K562 (cell line): Measurements from ENCODE around the gene DDX41. TPM values are rescaled to one million over a fixed set of nuclear protein-coding genes. Genes with fewer than 3 reads are reported as not detected.

ENCODE experiments used
- BCOR ChIP-seq: fragments of 450-650 bp; IDR thresholded peaks from 2 replicates; pipeline ENCODE4 v1.6.1; 2016
- BHLHE40 ChIP-seq: IDR thresholded peaks from 2 replicates; pipeline ENCODE4 v1.6.1; 2011; ENCODE audit warnings: low read length, improper control_type of control experiment
- CREM ChIP-seq: IDR thresholded peaks from 2 replicates; pipeline ENCODE4 v1.6.1; 2014; ENCODE audit warnings: antibody characterized with exemption, low read depth
- DACH1 ChIP-seq: fragments of 450-650 bp; IDR thresholded peaks from 2 replicates; pipeline ENCODE4 v1.6.1; 2018; ENCODE audit not compliant: partially characterized antibody
- EGR1 ChIP-seq: fragments of 450-650 bp; conservative IDR thresholded peaks from 2 replicates; pipeline ENCODE4 v1.6.1; 2017; ENCODE audit warnings: mild to moderate bottlenecking
- HNRNPUL1 ChIP-seq: fragments of 200-400 bp; formaldehyde crosslinking; IDR thresholded peaks from 2 replicates; pipeline ENCODE4 v1.6.1; 2017; ENCODE audit warnings: low read length
- JUND ChIP-seq, 2 experiments: IDR thresholded peaks; 2 replicates in 1 of 2; 3 replicates in 1 of 2; pipeline ENCODE4 v1.6.1; 2011; ENCODE audit warnings: borderline replicate concordance in 2 of 2, low read depth in 2 of 2, low read length in 2 of 2, improper control_type of control experiment in 1 of 2, missing biosample characterization in 1 of 2, missing genetic modification characterization in 1 of 2, missing genetic modification reagents in 1 of 2
- KDM4B ChIP-seq, 2 experiments: fragments of 450-650 bp in 1 of 2; sonication (generic) in 1 of 2; IDR thresholded peaks; 2 replicates each; pipeline ENCODE4 v1.6.1; 2016 to 2017; ENCODE audit warnings: borderline replicate concordance in 2 of 2, antibody characterized with exemption in 1 of 2, low read depth in 1 of 2, mild to moderate bottlenecking in 1 of 2
- KLF16 ChIP-seq: IDR thresholded peaks from 2 replicates; pipeline ENCODE4 v1.6.1; 2016; ENCODE audit warnings: antibody characterized with exemption
- MBD2 ChIP-seq: sonication (generic); IDR thresholded peaks from 2 replicates; pipeline ENCODE4 v1.6.1; 2016; ENCODE audit warnings: low read depth, borderline replicate concordance
- MTA2 ChIP-seq: fragments of 450-650 bp; IDR thresholded peaks from 2 replicates; pipeline ENCODE4 v1.6.1; 2016; ENCODE audit warnings: low read depth
- NCOA1 ChIP-seq: fragments of 450-650 bp; IDR thresholded peaks from 2 replicates; pipeline ENCODE4 v1.6.1; 2016; ENCODE audit warnings: low read depth
- PHB2 ChIP-seq: fragments of 450-650 bp; IDR thresholded peaks from 2 replicates; pipeline ENCODE4 v1.6.1; 2017; ENCODE audit warnings: low read depth
- PHF21A ChIP-seq: fragments of 450-650 bp; IDR thresholded peaks from 2 replicates; pipeline ENCODE4 v1.6.1; 2017; ENCODE audit warnings: low read depth, borderline replicate concordance
- PML ChIP-seq: IDR thresholded peaks from 2 replicates; pipeline ENCODE4 v1.6.1; 2012; ENCODE audit warnings: low read length, inconsistent platforms
- RNF2 ChIP-seq: sonication (generic); IDR thresholded peaks from 2 replicates; pipeline ENCODE4 v1.6.1; 2016
- SMAD1 ChIP-seq: fragments of 150-350 bp; IDR thresholded peaks from 2 replicates; pipeline ENCODE4 v1.6.1; 2014; ENCODE audit warnings: low read length, low read depth; ENCODE audit not compliant: partially characterized antibody
- SMARCA4 ChIP-seq: fragments of 450-650 bp; IDR thresholded peaks from 2 replicates; pipeline ENCODE4 v1.6.1; 2016
- STAT5A ChIP-seq: IDR thresholded peaks from 2 replicates; pipeline ENCODE4 v1.6.1; 2012; ENCODE audit warnings: low read length, inconsistent platforms, borderline replicate concordance
- TAF7 ChIP-seq: fragments of 450-650 bp; IDR thresholded peaks from 2 replicates; pipeline ENCODE4 v1.6.1; 2016; ENCODE audit warnings: missing genetic modification characterization, missing compliant biosample characterization
- TBL1XR1 ChIP-seq, 2 experiments: IDR thresholded peaks; 2 replicates each; pipeline ENCODE4 v1.6.1; 2012; ENCODE audit warnings: improper control_type of control experiment in 2 of 2, low read length in 2 of 2, mild to moderate bottlenecking in 1 of 2
- TRIM24 ChIP-seq, 2 experiments: fragments of 450-650 bp; IDR thresholded peaks; 2 replicates each; pipeline ENCODE4 v1.6.1; 2016
- ZBTB7A ChIP-seq: IDR thresholded peaks from 2 replicates; pipeline ENCODE4 v1.6.1; 2011; ENCODE audit warnings: low read depth, mild to moderate bottlenecking, low read length, moderate library complexity, borderline replicate concordance; ENCODE audit not compliant: control insufficient read depth
- ZNF398 ChIP-seq: fragments of 250-450 bp; sonication (Bioruptor Pico); IDR thresholded peaks from 2 replicates; pipeline ENCODE4 v1.8.0; 2021; ENCODE audit warnings: moderate library complexity, mild to moderate bottlenecking, inconsistent platforms
- polyA plus RNA-seq, 8 experiments: library from polyadenylated mRNA; depleted of rRNA in 4 of 8; stranded (reverse) in 5 of 8; unstranded in 3 of 8; fragments of >200 nt; fragmentation: Nextera tagmentation in 2 of 8; fragmentation: Illumina TruSeq in 1 of 8; extraction: Ambion mirVana in 2 of 8; extraction: Trizol in 1 of 8; gene quantifications; 2 replicates each; pipeline versions ENCODE4 v1.2.1 to v1.2.3, GENCODE V29; 2011 to 2014; ENCODE audit warnings: inconsistent platforms in 1 of 8, missing spikeins in 1 of 8
- total RNA-seq, 7 experiments: library from RNA; depleted of rRNA in 6 of 7; stranded (reverse); fragments of >200 nt in 6 of 7; fragmentation: Illumina TruSeq in 2 of 7; extraction: Trizol in 2 of 7; gene quantifications; 2 replicates each; pipeline versions ENCODE4 v1.2.1 to v1.2.3, GENCODE V29; 2011 to 2021; ENCODE audit warnings: low replicate concordance in 1 of 7
- TF ChIP-seq, protein P1 (sequence below): sonication (generic); formaldehyde crosslinking; IDR thresholded peaks from 2 replicates; pipeline ENCODE4 v1.8.0; 2022; ENCODE audit warnings: missing genetic modification reagents, mild to moderate bottlenecking, moderate library complexity, borderline replicate concordance
- TF ChIP-seq, protein P2 (sequence below), 2 experiments: fragments of 150-350 bp in 1 of 2; IDR thresholded peaks; 2 replicates each; pipeline ENCODE4 v1.6.1; 2012 to 2016; ENCODE audit warnings: low read depth in 2 of 2, low read length in 2 of 2, mild to moderate bottlenecking in 1 of 2, moderate library complexity in 1 of 2

Gene DDX41
- total and polyA plus RNA-seq, 9 of the 15 experiments (the other 6 are each of a cell fraction or from before 2014, with no cell fraction given) = 38.2 to 284 (median 116) TPM

- peak; percentile 61; the same call in 1 of the 2 replicates for TF ChIP-seq STAT5A
- TF ChIP-seq HNRNPUL1 = no peak
- TF ChIP-seq BCOR = no peak
- 0 out of 2 replicates have a peak, but pooled peaks have one; percentile 27 for TF ChIP-seq MBD2
- TF ChIP-seq PML = peak; percentile 30; the same call in 1 of the 2 replicates
- TF ChIP-seq, protein P1, sequence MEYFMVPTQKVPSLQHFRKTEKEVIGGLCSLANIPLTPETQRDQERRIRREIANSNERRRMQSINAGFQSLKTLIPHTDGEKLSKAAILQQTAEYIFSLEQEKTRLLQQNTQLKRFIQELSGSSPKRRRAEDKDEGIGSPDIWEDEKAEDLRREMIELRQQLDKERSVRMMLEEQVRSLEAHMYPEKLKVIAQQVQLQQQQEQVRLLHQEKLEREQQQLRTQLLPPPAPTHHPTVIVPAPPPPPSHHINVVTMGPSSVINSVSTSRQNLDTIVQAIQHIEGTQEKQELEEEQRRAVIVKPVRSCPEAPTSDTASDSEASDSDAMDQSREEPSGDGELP (CRISPR knock-in tag) = peak; percentile 80
- no peak for TF ChIP-seq PHF21A
- TF ChIP-seq EGR1 = peak; percentile 97
- TF ChIP-seq CREM = peak; percentile 49; the same call in 1 of the 2 replicates
- peak; percentile 24; the same call in 1 of the 2 replicates for TF ChIP-seq BHLHE40
- TF ChIP-seq NCOA1 = peak; percentile 47; the same call in 1 of the 2 replicates
- no peak for TF ChIP-seq SMAD1
- no peak for TF ChIP-seq ZNF398
- TF ChIP-seq KLF16 = peak; percentile 81
- TF ChIP-seq ZBTB7A = peak; percentile 94; the same call in 1 of the 2 replicates
- TF ChIP-seq TBL1XR1 (IDR thresholded peaks at IDR 0.05; ENCODE audit: low read length in 2 of 2) = no peak
- TF ChIP-seq MTA2 = peak; percentile 51; the same call in 1 of the 2 replicates
- no peak for TF ChIP-seq PHB2
- peak; percentile 63; the same call in 1 of the 2 replicates for TF ChIP-seq RNF2
- TF ChIP-seq, protein P2, sequence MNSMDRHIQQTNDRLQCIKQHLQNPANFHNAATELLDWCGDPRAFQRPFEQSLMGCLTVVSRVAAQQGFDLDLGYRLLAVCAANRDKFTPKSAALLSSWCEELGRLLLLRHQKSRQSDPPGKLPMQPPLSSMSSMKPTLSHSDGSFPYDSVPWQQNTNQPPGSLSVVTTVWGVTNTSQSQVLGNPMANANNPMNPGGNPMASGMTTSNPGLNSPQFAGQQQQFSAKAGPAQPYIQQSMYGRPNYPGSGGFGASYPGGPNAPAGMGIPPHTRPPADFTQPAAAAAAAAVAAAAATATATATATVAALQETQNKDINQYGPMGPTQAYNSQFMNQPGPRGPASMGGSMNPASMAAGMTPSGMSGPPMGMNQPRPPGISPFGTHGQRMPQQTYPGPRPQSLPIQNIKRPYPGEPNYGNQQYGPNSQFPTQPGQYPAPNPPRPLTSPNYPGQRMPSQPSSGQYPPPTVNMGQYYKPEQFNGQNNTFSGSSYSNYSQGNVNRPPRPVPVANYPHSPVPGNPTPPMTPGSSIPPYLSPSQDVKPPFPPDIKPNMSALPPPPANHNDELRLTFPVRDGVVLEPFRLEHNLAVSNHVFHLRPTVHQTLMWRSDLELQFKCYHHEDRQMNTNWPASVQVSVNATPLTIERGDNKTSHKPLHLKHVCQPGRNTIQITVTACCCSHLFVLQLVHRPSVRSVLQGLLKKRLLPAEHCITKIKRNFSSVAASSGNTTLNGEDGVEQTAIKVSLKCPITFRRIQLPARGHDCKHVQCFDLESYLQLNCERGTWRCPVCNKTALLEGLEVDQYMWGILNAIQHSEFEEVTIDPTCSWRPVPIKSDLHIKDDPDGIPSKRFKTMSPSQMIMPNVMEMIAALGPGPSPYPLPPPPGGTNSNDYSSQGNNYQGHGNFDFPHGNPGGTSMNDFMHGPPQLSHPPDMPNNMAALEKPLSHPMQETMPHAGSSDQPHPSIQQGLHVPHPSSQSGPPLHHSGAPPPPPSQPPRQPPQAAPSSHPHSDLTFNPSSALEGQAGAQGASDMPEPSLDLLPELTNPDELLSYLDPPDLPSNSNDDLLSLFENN (IDR thresholded peaks at IDR 0.05; ENCODE audit: low read depth in 2 of 2, low read length in 2 of 2) = 0 out of 4 replicates have a peak, but pooled peaks of 1 of the 2 experiments have one; percentile 54
- no peak for TF ChIP-seq JUND (IDR thresholded peaks at IDR 0.05; ENCODE audit: borderline replicate concordance, low read depth, low read length)
- TF ChIP-seq JUND (tag; IDR thresholded peaks at IDR 0.05; ENCODE audit: borderline replicate concordance, low read depth, low read length) = no peak
- TF ChIP-seq TRIM24 (IDR thresholded peaks at IDR 0.05) = peak; percentile 47 to 51; a peak in 2 of 4 replicates
- no peak for TF ChIP-seq KDM4B (IDR thresholded peaks at IDR 0.05; ENCODE audit: borderline replicate concordance in 2 of 2, low read depth in 1 of 2)
- peak; percentile 54 for TF ChIP-seq DACH1
- no peak for TF ChIP-seq TAF7
- TF ChIP-seq SMARCA4 = peak; percentile 64; the same call in 1 of the 2 replicates
Measured at GRCh38 chr5:177508837-177509236, 7.9 kb downstream of the DDX41 start (continued).
